ENCODE data around the gene ZFAND3. TPM values are rescaled to one million over a fixed set of nuclear protein-coding genes. Genes with fewer than 3 reads are reported as not detected.

ZFAND3 gene
- total RNA-seq, 3 donors from 2014 or later, result 34.1 to 53.0 (median 36.0) TPM

GRCh38 chr6:38191418-38191817 is 371.9 kb downstream of the ZFAND3 start:
- intact Hi-C loops (cut with DNase I; ENCODE audit: low total_unique reads), result no loop called here
- Histone ChIP-seq H3K27ac (no peak overlapping the region), H3K4me1 (no peaks in the 10 kb centered on the region), H3K9me3 (no peaks in the 10 kb centered on the region), H3K36me3 (no peaks in the 10 kb centered on the region), H3K27me3 (no peaks in the 10 kb centered on the region), H3K4me3 (no peak overlapping the region)
- TF ChIP-seq POLR2AphosphoS5 (IDR thresholded peaks at IDR 0.05) (no peak), CTCF (IDR thresholded peaks at IDR 0.05) (no peak), POLR2A (IDR thresholded peaks at IDR 0.05) (no peak)
- DNase-seq (ENCODE audit: low spot score in 2 of 2), result no peak

- Histone ChIP-seq H3K27me3 (no peaks in the 10 kb centered on the region), H3K9me3 (no peaks in the 10 kb centered on the region), H3K4me3 (no peak overlapping the region), H3K4me1 (no peaks in the 10 kb centered on the region), H3K36me3 (no peaks in the 10 kb centered on the region), H3K27ac (no peak overlapping the region)
- no peak for TF ChIP-seq POLR2AphosphoS5 (IDR thresholded peaks at IDR 0.05)
- intact Hi-C loops (cut with DNase I; ENCODE audit: low total_unique reads), result no loop called here
- DNase-seq (ENCODE audit: low spot score in 2 of 2), result no peak
These were observed 372.5 kb downstream of the ZFAND3 start for GRCh38 chr6:38192011-38192410.

- H3K36me3 ChIP-seq, result no peaks in the 10 kb centered on the region
- H3K27ac ChIP-seq, result no peak overlapping the region
- DNase-seq (ENCODE audit: low spot score in 2 of 2), result no peak
- no peaks in the 10 kb centered on the region for H3K9me3 ChIP-seq
- intact Hi-C loops (cut with DNase I; ENCODE audit: low total_unique reads), result no loop called here
- no peak overlapping the region for H3K4me3 ChIP-seq
- no peaks in the 10 kb centered on the region for H3K4me1 ChIP-seq
- TF ChIP-seq CTCF (IDR thresholded peaks at IDR 0.05), result no peak
- H3K27me3 ChIP-seq, result no peaks in the 10 kb centered on the region
These were observed 373.0 kb downstream of the ZFAND3 start for GRCh38 chr6:38192487-38192886.

- no peak for TF ChIP-seq CTCF (IDR thresholded peaks at IDR 0.05)
- TF ChIP-seq POLR2AphosphoS5 (IDR thresholded peaks at IDR 0.05), result no peak
- TF ChIP-seq POLR2A (IDR thresholded peaks at IDR 0.05), result no peak
- no peaks in the 10 kb centered on the region for H3K9me3 ChIP-seq
- H3K36me3 ChIP-seq, result no peaks in the 10 kb centered on the region
- no peak overlapping the region for H3K4me3 ChIP-seq
- intact Hi-C loops (cut with DNase I; ENCODE audit: low total_unique reads), result no loop called here
- no peak overlapping the region for H3K27ac ChIP-seq
- H3K4me1 ChIP-seq, result no peaks in the 10 kb centered on the region
- no peak for DNase-seq (ENCODE audit: low spot score in 2 of 2)
- H3K27me3 ChIP-seq, result no peaks in the 10 kb centered on the region
These were observed 373.5 kb downstream of the ZFAND3 start for GRCh38 chr6:38193051-38193450.

- TF ChIP-seq POLR2A (IDR thresholded peaks at IDR 0.05), result no peak
- no peak for TF ChIP-seq POLR2AphosphoS5 (IDR thresholded peaks at IDR 0.05)
- no peak for TF ChIP-seq CTCF (IDR thresholded peaks at IDR 0.05)
- H3K9me3 ChIP-seq, result no peaks in the 10 kb centered on the region
- H3K27me3 ChIP-seq, result no peaks in the 10 kb centered on the region
- DNase-seq (ENCODE audit: low spot score in 2 of 2), result no peak
- H3K4me1 ChIP-seq, result no peaks in the 10 kb centered on the region
- no peak overlapping the region for H3K4me3 ChIP-seq
- intact Hi-C loops (cut with DNase I; ENCODE audit: low total_unique reads), result no loop called here
- no peaks in the 10 kb centered on the region for H3K36me3 ChIP-seq
- H3K27ac ChIP-seq, result no peak overlapping the region
These were observed 374.2 kb downstream of the ZFAND3 start for GRCh38 chr6:38193481-38194281.

GRCh38 chr6:38194282-38194572 is 374.7 kb downstream of the ZFAND3 start:
- no peaks in the 10 kb centered on the region for H3K4me1 ChIP-seq
- H3K27me3 ChIP-seq, result no peaks in the 10 kb centered on the region
- intact Hi-C loops (cut with DNase I; ENCODE audit: low total_unique reads), result no loop called here
- no peak for DNase-seq (ENCODE audit: low spot score in 2 of 2)
- no peak overlapping the region for H3K4me3 ChIP-seq
- no peaks in the 10 kb centered on the region for H3K9me3 ChIP-seq
- no peak overlapping the region for H3K27ac ChIP-seq
- H3K36me3 ChIP-seq, result no peaks in the 10 kb centered on the region
- TF ChIP-seq CTCF (IDR thresholded peaks at IDR 0.05) (no peak), POLR2A (IDR thresholded peaks at IDR 0.05) (no peak), POLR2AphosphoS5 (IDR thresholded peaks at IDR 0.05) (no peak)
